Body of pancreas (tissue), 4 donors: Measurements from ENCODE around the gene GRK6.

Source experiments
- POLR2A ChIP-seq, 3 donors: fragments of 450-650 bp; IDR thresholded peaks; one replicate each; pipeline ENCODE4 v1.6.1; 2016; ENCODE audit warnings: antibody characterized with exemption in 3 of 3, mild to moderate bottlenecking in 2 of 3
- TF ChIP-seq, protein P1 (sequence below), 7 experiments: fragments of 450-650 bp in 4 of 7; fragments of 200-600 bp in 3 of 7; sonication (generic) in 3 of 7; IDR thresholded peaks; one replicate each; pipeline ENCODE4 v1.5.1; 2016 to 2019; ENCODE audit warnings: antibody characterized with exemption in 7 of 7

DNA sequence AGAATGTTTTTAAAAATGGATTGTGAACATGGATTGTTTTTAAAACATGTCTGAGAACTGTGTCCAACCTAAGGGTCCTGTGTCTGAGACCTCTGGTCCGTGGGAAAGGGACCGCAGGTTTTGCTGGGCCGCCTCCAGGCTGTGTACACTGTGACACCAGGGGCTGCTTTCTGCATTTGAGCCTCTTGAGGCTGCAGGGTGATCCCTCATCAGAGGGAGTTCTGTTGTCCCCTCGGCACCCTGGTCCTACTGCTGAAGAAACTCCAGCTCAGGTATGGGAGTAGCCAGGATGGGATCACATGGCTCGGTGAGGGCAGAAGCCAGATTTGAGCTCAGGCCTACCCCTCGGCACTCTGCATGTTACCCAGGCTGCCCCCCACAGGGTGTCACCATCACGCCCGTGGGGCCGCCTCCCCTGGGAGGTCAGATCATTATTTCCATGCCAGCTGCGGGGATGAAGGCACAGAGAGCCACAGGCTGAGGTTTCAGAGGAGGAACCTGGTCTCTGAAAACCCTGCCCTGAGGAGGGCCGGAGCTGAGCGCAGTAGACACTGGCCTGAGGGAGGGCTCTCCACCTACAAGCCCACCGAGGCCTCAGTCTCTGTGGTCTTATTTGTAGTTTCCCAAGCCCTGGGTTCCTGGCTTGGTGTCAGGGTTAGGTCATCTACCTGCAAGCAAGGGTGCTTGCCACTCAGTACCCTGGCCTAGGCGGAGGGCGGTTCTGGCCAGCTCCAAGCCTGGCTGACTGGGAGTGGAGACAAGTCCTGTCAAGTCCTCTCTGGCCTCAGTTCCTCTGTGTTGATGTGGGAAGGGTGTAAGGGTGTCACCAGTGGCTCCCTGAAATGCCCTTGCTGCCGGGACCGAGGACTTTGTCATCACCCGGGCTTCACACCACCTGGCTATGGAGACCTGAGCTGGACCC, 22.9 kb downstream of the GRK6 start:
- TF ChIP-seq POLR2A (IDR thresholded peaks at IDR 0.05), result no peak
- TF ChIP-seq, protein P1, sequence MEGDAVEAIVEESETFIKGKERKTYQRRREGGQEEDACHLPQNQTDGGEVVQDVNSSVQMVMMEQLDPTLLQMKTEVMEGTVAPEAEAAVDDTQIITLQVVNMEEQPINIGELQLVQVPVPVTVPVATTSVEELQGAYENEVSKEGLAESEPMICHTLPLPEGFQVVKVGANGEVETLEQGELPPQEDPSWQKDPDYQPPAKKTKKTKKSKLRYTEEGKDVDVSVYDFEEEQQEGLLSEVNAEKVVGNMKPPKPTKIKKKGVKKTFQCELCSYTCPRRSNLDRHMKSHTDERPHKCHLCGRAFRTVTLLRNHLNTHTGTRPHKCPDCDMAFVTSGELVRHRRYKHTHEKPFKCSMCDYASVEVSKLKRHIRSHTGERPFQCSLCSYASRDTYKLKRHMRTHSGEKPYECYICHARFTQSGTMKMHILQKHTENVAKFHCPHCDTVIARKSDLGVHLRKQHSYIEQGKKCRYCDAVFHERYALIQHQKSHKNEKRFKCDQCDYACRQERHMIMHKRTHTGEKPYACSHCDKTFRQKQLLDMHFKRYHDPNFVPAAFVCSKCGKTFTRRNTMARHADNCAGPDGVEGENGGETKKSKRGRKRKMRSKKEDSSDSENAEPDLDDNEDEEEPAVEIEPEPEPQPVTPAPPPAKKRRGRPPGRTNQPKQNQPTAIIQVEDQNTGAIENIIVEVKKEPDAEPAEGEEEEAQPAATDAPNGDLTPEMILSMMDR (IDR thresholded peaks at IDR 0.05), result no peak
